H1 (cell line): ENCODE data around the gene CENPF. TPM values are rescaled to one million over a fixed set of nuclear protein-coding genes. Genes with fewer than 3 reads are reported as not detected.

ENCODE experiments used
- CBX5 ChIP-seq: fragments of 300-800, 300-1000 bp; sonication (generic); IDR thresholded peaks from 2 replicates; pipeline ENCODE4 v1.7.1; 2016; ENCODE audit warnings: antibody characterized with exemption, low read length, low read depth
- CEBPB ChIP-seq: IDR thresholded peaks from 2 replicates; pipeline ENCODE4 v1.6.1; 2012; ENCODE audit warnings: low read depth, low read length
- MAFK ChIP-seq: IDR thresholded peaks from 2 replicates; pipeline ENCODE4 v1.6.1; 2012; ENCODE audit warnings: low read depth, mild to moderate bottlenecking, improper control_type of control experiment, low read length
- RAD21 ChIP-seq, 2 experiments: IDR thresholded peaks in 1 of 2; conservative IDR thresholded peaks in 1 of 2; 2 replicates each; pipeline ENCODE4 v1.6.1; 2011; ENCODE audit warnings: low read depth in 2 of 2, low read length in 2 of 2, improper control_type of control experiment in 1 of 2, inconsistent platforms in 1 of 2, mild to moderate bottlenecking in 1 of 2, moderate library complexity in 1 of 2
- RFX5 ChIP-seq: IDR thresholded peaks from 2 replicates; pipeline ENCODE4 v1.6.1; 2011; ENCODE audit warnings: low read depth, low read length, improper control_type of control experiment, borderline replicate concordance
- RNF2 ChIP-seq: fragments of 200-900, 300-1000 bp; sonication (generic); IDR thresholded peaks from 2 replicates; pipeline ENCODE4 v1.7.1; 2016; ENCODE audit warnings: borderline replicate concordance, low read depth, mild to moderate bottlenecking, antibody characterized with exemption, low read length; ENCODE audit not compliant: poor library complexity, severe bottlenecking; ENCODE audit errors: missing control alignments
- RXRA ChIP-seq: IDR thresholded peaks from 2 replicates; pipeline ENCODE4 v1.6.1; 2011; ENCODE audit warnings: low read depth, mild to moderate bottlenecking, low read length, moderate library complexity; ENCODE audit not compliant: insufficient read depth
- TAF7 ChIP-seq: optimal IDR thresholded peaks from 2 replicates; pipeline ENCODE3; 2011; ENCODE audit warnings: low read depth, mild to moderate bottlenecking, inconsistent platforms, low read length, moderate library complexity, borderline replicate concordance
- polyA plus RNA-seq, 7 experiments: library from polyadenylated mRNA; depleted of rRNA in 3 of 7; stranded (reverse) in 5 of 7; unstranded in 2 of 7; fragments of >200 nt in 5 of 7; fragments of 200-250 nt in 2 of 7; gene quantifications; 1 replicate in 5 of 7; 2 replicates in 1 of 7; 4 replicates in 1 of 7; pipeline versions ENCODE4 v1.2.1 to v1.2.3, GENCODE V29; 2011 to 2013; ENCODE audit warnings: missing spikeins in 2 of 7, mixed read lengths in 2 of 7
- total RNA-seq: library from RNA; stranded (reverse); fragmentation: NEBNext Ultra II Directional; extraction: Animal tissue kit (Norgen Biotek cat#: 25700); gene quantifications from 2 replicates; pipeline ENCODE4 v1.2.1, GENCODE V29; 2021

The CENPF gene
- total and polyA plus RNA-seq, 2 of the 8 experiments (the other 6 are each of a cell fraction or from before 2014, with no cell fraction given), result 13.7 to 170 TPM

GRCh38 chr1:214588963-214589597 is 13.9 kb upstream of the CENPF start (continued):
- TF ChIP-seq RXRA, result no peak
- TF ChIP-seq RFX5, result no peak
- TF ChIP-seq CEBPB, result no peak
- TF ChIP-seq RAD21 (IDR thresholded peaks at IDR 0.05 in 1 of 2, conservative IDR thresholded peaks at IDR 0.05 in 1 of 2; ENCODE audit: low read depth in 2 of 2, low read length in 2 of 2), result no peak
- TF ChIP-seq MAFK, result no peak
- no peak for TF ChIP-seq RNF2
- TF ChIP-seq TAF7, result no peak
- no peak for TF ChIP-seq CBX5
- TF ChIP-seq, all 59 proteins: peak for 0
